GM19238 (cell line): ENCODE data around the gene CNNM3.
A peak's percentile ranks its signal among the peaks of the same experiment; 100 is the strongest.

Source experiments
- DNase-seq: peaks from one replicate; pipeline ENCODE4 v3.0.0; 2011; ENCODE audit warnings: low spot score; ENCODE audit not compliant: insufficient read length

Gene CNNM3

DNA sequence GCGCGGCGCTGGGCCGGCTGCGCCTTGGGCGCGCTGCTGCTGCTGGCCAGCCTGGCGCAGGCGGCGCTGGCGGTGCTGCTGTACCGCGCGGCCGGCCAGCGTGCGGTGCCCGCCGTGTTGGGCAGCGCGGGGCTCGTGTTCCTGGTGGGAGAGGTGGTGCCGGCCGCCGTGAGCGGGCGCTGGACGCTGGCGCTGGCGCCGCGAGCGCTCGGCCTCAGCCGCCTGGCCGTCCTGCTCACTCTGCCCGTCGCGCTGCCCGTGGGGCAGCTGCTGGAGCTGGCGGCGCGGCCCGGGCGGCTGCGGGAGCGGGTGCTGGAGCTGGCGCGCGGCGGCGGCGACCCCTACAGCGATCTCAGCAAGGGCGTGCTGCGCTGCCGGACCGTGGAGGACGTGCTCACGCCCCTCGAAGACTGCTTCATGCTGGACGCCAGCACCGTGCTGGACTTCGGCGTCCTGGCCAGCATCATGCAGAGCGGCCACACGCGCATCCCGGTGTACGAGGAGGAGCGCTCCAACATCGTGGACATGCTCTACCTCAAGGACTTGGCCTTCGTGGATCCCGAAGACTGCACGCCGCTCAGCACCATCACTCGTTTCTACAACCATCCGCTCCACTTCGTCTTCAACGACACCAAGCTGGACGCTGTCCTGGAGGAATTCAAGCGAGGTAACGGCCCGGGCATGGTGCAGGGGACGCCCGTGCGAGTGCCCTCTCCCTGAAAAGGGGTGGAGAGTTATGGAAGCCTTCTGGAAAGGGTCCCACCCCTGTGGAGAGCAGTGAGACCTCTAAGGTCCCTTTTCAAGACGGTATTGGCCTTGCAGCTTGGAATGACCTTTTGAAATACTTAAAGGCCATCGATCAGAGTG is 1.0 kb downstream of the CNNM3 start:
- peak; percentile 32 for DNase-seq

DNA sequence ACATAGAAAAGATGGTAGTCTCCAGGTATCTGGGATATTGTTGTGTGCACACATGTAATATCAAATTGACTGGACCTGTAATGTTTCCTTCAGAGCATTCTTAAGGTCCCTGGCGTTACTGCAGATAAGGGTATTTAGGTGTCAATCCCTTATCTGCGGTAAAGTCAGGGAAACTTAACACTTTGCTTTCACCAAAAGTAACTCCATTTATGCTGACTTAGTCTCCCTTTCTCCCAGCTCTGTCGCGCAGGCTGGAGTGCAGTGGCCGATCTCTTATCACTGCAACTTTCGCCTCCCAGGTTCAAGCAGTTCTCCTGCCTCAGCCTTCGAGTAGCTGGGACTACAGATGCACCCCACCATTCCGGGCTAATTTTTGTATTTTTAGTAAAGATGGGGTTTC is 1.8 kb downstream of the CNNM3 start:
- no peak for DNase-seq

DNA sequence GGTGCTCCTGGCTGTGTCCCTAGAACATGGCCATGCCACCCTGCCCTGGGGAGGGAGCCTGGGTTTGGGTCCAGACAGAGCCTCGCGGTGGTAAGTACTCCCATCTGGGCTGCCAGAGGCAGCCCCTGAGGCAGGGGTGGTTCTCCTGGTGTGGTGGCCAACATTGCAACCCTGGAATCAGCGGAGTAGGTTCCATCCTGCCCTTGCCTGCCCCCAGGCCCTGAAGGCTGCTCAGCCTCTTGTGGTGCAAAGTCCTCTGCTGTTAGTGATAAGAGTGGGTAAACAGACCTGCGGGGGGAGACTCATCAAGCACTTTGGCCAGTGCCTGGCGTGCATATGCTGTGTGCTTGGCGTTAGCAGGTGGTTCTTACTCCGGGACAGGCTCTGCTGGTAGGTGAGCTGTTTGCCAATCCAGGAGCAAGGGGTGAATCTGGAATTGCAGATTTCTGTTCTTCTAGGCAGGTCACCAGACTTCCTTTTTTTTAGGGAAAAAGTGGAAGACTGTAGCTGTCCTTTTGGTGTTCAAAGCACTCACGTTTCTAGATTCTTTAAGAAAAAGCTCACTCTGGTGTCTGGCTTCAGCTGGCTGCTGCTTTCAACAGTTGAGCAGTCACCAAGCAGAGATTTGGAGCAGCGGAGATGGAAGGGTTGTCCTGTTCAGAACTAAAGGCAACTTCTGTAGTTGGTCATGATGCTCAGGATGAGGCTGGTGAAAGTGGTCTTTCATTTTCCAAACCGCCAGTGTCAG is 3.2 kb downstream of the CNNM3 start:
- DNase-seq = no peak

DNA sequence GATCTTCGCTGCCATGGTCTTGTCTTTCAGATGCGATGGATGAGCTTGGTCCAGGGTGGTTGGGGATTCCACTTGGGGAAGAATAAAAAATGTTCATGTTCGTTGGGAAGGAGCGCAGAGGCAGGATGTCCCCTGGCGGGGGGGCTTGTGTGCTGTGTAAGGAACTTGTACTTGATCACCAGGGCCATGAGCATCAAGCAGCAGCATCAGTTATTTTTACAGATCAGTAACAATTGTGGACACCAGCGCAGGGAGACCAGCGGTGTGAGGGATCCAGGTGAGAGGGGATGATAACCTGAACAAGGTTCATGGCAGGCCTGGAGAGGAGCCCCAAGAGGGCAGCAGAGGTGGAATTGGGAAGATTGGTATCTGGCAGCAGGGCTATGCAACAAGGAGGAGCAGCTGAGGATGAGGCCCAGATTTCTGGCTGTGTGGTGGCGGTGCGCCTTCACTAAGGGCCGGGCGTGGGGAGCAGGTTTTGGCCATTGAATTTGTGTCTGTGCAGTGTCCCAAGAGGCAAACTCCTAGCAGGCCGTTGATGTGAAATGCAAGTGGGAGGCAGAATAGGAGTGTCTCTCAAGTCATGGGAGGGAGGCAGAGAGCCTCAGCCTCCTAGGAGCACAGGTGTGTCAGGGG is 3.9 kb downstream of the CNNM3 start:
- DNase-seq = no peak

DNA sequence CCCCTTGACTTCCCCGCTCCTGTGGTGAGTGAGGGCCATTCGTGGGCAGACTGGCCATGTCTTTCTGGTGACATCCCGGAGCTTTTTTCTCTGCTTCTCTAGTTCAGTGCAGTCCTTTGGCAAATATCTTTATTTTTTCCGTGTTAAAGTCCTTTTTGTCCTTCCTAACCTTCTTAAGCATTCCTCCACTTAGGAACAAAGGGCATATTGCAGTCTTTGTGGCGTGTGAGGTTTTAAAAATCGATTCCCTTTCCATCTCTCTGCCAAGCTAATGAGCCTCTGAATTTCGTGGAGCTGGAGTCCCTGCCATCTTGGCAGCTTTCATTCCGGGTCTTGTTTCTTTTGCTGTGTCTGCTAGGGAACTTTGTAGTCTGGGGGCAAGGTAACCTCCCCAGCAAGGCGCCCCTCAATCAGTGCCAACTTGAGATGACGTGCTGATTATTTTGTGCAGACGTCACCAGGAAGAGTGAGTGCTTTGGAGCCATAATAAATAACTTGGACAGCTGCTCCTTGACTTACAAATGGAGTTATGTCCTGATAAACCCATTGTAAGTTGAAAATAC is 5.1 kb downstream of the CNNM3 start:
- DNase-seq = no peak

DNA sequence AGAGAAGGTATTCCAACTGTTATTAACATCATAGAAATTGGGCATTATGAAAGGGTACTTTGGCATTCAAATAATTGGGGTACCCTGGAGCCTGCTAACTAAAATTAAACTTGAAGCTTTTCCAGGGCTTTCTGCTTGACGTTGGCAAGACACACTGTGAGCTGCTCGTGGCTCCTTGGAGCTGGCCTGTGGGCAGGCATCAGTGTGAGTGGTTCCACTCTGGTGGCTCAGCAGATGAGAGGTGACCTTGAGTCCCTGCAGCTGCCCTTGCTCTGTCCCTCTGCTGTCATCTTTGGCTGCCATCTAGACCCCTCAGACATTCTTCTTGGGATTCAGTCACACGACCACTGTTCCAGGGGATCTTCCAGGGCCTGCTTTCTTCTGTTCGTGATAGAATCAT is 6.7 kb downstream of the CNNM3 start:
- no peak for DNase-seq

DNA sequence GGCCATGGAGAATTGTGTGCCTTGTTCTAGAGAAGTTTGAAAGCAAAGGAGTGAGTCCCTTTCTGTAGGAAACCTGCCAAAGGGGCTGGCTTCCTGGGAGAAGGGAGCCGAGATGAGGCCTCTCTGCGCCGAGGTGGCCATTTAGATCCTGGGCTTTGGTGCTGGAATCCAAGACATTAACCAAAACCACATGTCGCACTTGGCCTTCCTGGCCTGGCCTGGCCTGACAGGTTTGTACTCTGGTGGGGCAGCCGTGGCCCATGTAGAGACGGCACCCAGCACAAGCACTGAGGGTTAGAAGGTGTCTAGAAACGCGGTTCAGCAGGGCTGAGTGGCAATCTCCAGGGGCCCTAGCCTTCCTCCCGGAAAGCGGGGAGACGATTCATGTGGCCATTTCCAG is 7.1 kb downstream of the CNNM3 start:
- no peak for DNase-seq

DNA sequence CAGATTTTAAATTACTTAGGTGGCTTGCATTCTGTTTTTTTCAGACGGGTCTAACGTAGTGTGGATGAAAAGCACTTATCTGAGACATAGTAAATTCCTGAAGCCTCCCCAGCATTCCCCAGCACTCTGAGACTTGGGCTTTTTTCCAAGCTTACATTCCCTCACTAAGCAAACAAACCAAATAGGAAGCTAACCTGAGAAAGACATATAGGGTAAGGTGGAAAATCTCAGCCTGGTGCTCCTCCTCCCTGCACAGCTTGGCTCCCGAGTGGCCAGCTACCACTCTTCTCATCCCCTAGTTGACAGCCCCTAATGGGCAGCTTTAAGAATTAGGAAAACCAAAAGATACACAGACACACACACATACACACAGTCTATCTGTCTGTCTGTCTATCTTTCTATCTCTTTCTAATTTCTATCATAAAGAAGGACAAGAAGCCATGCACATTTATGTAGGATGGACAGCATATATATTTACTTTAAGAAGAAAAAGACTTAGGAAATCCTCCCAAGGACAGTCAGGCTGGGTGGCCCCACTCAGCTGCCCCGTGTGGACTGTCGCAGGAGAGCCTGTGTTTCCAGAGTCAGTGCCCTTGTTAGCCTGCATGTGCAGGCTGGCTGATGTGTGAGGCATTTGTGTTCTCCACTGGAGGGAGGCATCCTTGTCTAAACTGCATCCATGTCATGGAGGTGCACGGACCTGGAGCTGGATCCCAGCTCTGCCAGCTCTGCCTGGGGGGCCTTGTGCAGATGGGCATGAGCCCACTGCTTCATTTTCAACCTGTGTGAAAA is 8.2 kb downstream of the CNNM3 start:
- DNase-seq = no peak

DNA sequence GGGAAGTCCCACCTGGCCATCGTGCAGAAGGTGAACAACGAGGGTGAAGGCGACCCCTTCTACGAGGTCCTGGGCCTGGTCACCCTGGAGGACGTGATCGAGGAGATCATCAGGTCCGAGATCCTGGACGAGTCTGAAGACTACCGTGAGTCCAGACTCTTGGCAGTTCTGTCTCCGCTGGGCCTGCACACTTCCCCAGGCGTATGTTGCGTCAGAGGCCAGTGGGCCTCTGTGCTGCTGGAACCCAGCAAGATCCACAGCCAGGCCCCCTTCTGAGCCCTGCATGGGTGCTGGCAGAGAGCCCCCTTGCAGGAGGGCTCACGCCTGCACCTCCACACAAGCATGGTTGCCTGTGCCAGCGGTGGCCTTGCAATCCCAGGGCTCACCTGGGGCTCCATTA is 9.0 kb downstream of the CNNM3 start:
- no peak for DNase-seq

DNA sequence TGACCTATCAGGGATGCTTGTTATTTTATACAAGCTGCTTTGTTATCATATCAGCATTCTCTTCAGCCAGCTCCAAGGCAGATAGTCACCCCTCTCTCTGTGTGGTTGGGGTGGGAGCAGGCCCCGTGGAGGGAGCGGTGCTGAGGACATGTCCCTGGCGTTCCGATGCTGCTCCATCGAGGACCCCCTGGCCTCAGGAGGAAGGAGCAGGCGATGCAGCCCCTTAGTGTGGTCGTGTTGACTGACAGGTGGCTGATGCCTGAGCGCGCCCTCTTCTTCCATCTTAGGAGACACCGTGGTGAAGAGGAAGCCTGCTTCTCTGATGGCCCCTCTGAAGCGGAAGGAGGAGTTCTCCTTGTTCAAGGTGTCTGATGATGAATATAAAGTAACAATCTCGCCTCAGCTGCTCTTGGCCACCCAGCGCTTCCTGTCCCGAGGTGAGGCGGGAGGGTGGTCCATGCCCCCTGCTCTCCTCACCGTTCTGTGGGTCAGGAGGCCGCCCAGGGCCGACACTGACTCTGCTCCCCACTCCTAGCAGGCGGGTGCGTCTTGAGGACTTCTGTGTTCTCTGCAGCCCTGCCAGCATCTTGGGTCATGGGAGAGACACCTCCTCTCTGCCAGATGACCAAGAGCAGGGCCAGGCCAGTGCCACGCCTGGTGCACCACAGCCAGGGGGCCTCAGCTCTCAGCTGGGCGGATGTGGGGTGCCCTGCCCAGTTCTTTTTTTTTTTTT is 10.6 kb downstream of the CNNM3 start:
- no peak for DNase-seq

DNA sequence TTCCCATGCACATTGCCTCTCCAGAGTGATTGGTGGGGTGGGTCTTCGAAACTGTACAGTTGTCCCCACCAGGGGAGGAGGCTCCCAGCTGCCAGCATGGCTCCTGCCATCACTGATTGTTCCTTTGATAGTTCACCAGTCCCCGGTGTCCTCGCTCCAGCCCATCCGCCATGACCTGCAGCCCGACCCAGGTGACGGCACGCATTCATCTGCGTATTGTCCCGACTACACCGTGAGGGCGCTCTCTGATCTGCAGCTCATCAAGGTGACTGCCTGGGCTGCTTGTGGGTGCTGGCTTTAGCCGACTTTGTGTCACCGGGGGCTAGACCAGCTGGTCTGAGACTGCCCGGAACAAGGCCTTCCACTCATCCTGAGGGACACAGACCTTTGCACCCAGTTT is 12.4 kb downstream of the CNNM3 start:
- DNase-seq = no peak

DNA sequence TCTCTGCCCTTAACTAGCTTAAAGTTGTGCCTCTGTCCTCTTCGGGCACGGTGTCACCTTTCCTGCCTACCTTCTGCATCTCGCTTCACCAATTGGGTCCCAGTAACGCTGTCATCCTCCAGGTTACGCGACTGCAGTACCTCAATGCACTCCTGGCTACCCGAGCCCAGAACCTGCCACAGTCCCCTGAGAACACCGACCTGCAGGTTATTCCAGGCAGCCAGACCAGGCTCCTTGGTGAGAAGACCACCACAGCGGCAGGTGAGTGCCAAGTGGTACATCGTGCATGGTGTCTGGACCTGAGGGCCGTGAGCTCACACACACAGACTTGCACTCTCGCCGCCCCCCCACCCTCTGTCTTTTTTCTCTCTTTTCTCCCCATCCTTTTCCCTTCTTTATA is 12.8 kb downstream of the CNNM3 start:
- no peak for DNase-seq

DNA sequence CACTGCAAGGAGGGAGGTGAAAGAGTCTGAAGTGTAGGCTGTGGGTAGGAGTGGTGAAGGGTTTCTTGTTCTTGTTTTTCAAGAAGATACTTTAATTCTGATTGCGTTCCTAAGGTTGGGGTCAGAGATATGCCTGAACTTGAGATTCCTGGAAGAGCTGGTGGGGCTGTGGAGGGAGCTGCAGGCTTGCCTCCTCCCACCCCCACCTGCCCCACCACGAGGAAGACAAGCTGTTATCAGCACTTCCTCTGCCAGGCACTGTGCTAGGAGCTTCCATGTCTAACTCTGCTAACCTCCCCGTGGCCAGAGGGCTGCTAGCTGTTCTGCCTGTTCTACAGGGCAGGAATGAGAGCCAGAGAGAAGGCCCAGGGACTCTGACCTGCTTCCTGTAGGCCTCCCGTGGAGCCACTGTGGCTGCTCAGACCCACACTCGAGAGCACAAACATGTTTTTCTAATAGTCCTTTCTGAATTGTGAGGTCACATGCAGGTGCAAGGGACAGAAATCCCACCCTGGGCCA is 14.0 kb downstream of the CNNM3 start:
- DNase-seq = no peak

DNA sequence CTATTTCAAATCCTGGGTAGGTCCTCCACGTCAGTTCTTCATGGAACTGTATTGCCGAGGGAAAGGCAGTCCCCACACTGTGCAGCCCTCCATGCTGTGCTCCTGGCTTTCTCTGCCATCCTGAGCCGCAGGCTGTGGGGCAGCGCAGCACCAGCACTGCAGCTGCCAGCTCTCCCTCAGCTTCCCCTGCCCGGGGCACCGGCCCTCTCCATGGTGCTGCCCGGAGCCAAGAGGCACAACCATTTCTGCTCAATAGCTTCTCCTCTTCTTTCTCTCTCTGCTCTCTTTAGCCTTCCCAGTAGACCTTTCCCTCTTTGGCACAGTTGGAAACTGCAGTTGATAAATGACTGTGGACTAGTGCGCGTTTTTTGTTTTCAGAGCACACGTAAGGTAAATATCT is 15.6 kb downstream of the CNNM3 start:
- DNase-seq = no peak

DNA sequence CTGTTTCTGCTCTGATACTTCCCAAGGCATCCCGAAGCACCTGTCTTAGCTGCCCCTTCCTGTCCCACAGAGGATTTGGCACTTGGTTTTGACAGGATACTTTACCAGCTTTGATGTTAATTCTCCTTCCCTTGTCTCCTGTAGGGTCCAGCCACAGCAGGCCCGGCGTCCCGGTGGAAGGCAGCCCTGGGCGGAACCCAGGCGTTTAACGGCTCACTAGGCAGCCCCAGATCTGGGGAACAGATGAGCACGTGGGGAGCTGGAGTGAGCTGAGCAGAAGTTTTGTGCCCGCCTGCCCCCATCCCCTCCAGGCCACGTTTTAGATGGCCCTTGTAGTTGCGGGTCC is 16.3 kb downstream of the CNNM3 start:
- DNase-seq = no peak

DNA sequence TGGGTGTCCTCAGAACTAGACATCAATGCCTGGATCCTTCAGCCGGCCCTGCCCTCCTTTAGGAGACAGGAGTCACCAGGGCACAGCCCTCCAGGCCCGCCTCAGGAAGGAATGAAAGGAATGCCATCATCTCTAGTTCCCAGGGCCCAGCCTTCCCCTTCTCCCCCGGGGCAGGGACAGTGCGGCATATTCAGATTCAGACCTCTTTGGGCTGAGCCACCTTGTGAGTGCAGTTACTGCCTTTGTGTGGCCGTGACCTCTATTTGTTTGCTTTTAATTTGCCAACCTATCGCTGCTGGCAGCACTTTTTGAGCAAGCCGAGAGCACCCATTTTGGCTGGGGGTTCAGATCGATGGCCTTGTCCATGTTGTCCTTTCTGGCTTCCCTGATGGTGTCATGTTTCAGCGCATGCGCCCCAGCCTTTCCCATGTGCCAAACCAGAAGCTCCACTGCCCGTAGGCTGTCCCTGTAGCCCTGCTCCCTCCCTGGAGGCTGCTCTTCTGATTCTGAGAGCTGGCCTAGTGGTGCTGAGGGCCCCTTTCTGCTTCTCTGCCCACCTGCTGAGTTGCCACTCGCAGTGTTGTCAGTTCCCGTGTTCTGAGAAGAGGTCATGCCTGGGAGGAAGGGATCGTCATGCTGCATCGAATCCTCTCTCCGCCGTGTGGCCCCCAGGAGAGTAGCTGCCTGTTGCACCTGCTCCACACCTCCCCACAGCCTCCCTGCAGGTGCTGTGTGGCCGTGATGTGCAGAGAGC is 16.9 kb downstream of the CNNM3 start:
- DNase-seq = no peak

DNA sequence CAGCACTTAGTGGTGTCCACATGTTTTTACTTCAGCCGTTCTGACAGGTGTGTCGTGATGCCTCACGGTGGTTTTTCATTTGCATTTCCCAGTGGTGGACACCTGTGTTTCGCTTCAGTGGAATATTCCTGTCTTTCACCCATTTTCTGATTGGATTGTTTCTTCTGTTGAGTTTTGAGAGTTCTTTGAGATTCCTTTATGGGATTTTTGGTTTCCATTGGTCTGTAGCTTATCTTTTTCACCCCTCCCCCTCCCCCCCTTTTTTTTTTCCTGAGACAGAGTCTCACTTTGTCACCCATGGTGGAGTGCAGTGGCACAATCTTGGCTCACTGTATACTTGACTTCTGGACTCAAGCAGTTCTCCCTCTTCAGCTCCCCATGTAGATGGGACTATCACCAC is 19.8 kb downstream of the CNNM3 start:
- no peak for DNase-seq

DNA sequence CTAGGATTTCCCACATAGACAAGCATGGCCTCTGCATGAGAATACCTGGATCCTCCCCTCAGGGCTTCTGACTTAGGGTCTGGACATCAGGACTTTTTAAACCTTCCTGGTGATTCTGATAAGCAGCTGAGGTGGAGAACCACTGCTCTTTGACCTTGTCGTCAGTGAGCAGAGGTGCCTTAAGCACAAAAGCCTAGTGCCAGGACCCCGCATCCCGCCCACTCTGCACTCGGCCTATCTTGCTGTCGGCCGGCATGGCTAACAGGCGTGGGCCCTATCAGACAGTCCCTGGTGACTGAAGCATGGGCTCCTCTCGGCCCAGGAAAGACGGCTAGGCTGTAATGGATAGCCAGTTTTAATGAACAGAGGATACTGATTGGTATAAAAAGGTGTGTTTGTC is 21.5 kb downstream of the CNNM3 start:
- no peak for DNase-seq

DNA sequence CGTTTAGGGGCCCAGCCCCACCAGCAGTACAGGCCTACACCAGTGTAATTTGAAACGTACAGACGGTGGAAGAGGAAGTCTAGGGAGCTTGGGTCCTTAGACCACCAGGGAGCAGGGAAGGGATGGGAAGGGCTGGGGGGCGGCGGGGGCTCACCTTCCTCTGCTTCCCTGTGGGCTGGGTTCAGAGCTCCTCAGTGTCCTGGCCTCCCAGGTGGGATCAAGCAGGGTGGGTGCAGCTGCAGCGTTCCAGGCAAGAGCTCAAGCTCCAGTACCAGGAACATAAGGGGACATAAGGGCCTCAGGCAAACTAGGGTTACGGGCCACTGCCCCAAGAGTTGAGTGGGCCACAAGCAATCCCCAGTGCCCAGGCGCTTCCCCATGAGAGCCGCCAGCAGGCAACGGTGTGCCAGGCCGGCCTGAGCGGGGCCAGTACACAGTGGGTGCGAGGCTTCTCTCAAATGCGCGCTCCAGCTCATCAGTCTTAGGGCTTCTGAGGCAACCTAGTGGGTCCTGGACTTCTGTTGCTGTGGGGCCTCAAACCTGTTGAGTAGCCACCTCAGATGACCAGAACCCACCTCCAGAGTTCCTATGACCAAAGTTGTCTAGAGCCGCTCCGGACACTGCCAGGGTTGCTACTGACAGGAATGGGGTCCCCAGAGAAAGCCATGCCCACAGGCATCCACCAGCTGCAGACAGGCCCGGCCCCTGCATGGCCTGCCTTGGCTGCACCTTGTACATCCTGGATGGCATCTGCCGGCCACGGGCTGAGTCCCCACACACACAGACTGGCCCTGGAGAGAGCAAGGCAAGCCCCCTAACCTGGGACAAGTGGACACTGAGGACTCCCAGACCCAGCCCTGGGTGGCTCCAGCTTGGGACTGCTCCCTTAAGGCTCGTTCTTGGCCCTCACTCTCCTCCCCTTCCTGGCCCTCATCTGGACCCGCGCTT is 22.6 kb downstream of the CNNM3 start:
- no peak for DNase-seq
